ENCODE data around the gene CARD14.
"Not testable (repeated sequence)": the region's sequence is repeated elsewhere in the genome, so short reads cannot be mapped to it uniquely, and the experiment has no call there.

The CARD14 gene

GRCh38 chr17:80147035-80147822 is 22.6 kb upstream of the CARD14 start, which contains the start of gene EIF4A3:
Gene EIF4A3, minus strand, starts transcription at chr17:80147128. Its CDS starts 167 bp downstream, at chr17:80146961.
- peak within 1 kb of the TSS; percentile 88 to 89 for H3K9ac ChIP-seq (ENCODE audit: low read depth in 1 of 2, low read length in 2 of 2)
- H3K9me3 ChIP-seq (ENCODE audit: control insufficient read depth in 2 of 2, low read length in 2 of 2), result no peaks in the 10 kb centered on the region
- H3K4me3 ChIP-seq (ENCODE audit: low read length in 2 of 2), result peak within 1 kb of the TSS; percentile 88 to 91
- H3K27ac ChIP-seq (ENCODE audit: low read depth in 2 of 2, low read length in 2 of 2), result peak within 1 kb of the TSS; percentile 86 to 89
- peaks cover 11 to 12% of the 10 kb centered on the region in 2 donors for H3K36me3 ChIP-seq (ENCODE audit: control insufficient read depth in 2 of 2, insufficient read depth in 2 of 2, low read length in 2 of 2)
- no peaks in the 10 kb centered on the region for H3K27me3 ChIP-seq (ENCODE audit: control insufficient read depth in 2 of 2, insufficient read depth in 2 of 2, low read length in 2 of 2)
- H3K4me1 ChIP-seq (ENCODE audit: control insufficient read depth in 2 of 2, insufficient read depth in 2 of 2, low read length in 2 of 2), result peaks cover 14 to 18% of the 10 kb centered on the region in 2 donors

DNA sequence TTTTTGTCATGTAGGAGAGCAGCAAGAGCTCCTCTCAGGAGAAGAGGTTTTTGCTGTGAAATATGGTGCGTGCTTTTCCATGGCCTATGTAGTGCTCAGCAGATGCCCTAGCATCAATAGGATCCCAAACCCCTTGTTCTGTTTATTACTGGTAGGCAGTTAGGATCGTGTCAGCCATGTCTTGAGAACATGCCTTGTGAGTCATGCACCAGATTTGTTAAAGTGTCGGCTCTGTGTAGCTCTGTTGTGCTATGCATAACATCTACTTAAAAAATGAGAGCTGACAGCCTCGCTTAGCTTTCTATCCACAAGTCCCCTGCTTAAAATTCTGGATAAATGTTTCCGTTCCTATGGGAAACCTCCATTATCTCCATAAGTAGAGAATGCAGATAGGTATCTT is 18.5 kb upstream of the CARD14 start:
- H3K9me3 ChIP-seq (ENCODE audit: control insufficient read depth in 2 of 2, low read length in 2 of 2), result no peaks in the 10 kb centered on the region
- no peak overlapping the region for H3K9ac ChIP-seq (ENCODE audit: low read depth in 1 of 2, low read length in 2 of 2)
- H3K4me1 ChIP-seq (ENCODE audit: control insufficient read depth in 2 of 2, insufficient read depth in 2 of 2, low read length in 2 of 2), result peaks cover 5% of the 10 kb centered on the region in 2 donors
- no peaks in the 10 kb centered on the region for H3K36me3 ChIP-seq (ENCODE audit: control insufficient read depth in 2 of 2, insufficient read depth in 2 of 2, low read length in 2 of 2)
- H3K27me3 ChIP-seq (ENCODE audit: control insufficient read depth in 2 of 2, insufficient read depth in 2 of 2, low read length in 2 of 2), result no peaks in the 10 kb centered on the region
- H3K27ac ChIP-seq (ENCODE audit: low read depth in 2 of 2, low read length in 2 of 2), result no peak overlapping the region
- H3K4me3 ChIP-seq (ENCODE audit: low read length in 2 of 2), result no peak overlapping the region

GRCh38 chr17:80152081-80152702 is 17.6 kb upstream of the CARD14 start:
- H3K27ac ChIP-seq (ENCODE audit: low read depth in 2 of 2, low read length in 2 of 2), result no peak overlapping the region

GRCh38 chr17:80153004-80153403 is 16.8 kb upstream of the CARD14 start:
- no peak overlapping the region for H3K27ac ChIP-seq (ENCODE audit: low read depth in 2 of 2, low read length in 2 of 2)
- no peaks in the 10 kb centered on the region for H3K36me3 ChIP-seq (ENCODE audit: control insufficient read depth in 2 of 2, insufficient read depth in 2 of 2, low read length in 2 of 2)
- no peak overlapping the region for H3K4me3 ChIP-seq (ENCODE audit: low read length in 2 of 2)
- peaks cover 2 to 3% of the 10 kb centered on the region in 2 donors for H3K4me1 ChIP-seq (ENCODE audit: control insufficient read depth in 2 of 2, insufficient read depth in 2 of 2, low read length in 2 of 2)
- H3K9me3 ChIP-seq (ENCODE audit: control insufficient read depth in 2 of 2, low read length in 2 of 2), result no peaks in the 10 kb centered on the region
- no peaks in the 10 kb centered on the region for H3K27me3 ChIP-seq (ENCODE audit: control insufficient read depth in 2 of 2, insufficient read depth in 2 of 2, low read length in 2 of 2)
- H3K9ac ChIP-seq (ENCODE audit: low read depth in 1 of 2, low read length in 2 of 2), result no peak overlapping the region

More at GRCh38 chr17:80152081-80152702, 17.6 kb upstream of the CARD14 start:
- H3K9ac ChIP-seq (ENCODE audit: low read depth in 1 of 2, low read length in 2 of 2), result no peak overlapping the region
- no peaks in the 10 kb centered on the region for H3K27me3 ChIP-seq (ENCODE audit: control insufficient read depth in 2 of 2, insufficient read depth in 2 of 2, low read length in 2 of 2)
- H3K36me3 ChIP-seq (ENCODE audit: control insufficient read depth in 2 of 2, insufficient read depth in 2 of 2, low read length in 2 of 2), result no peaks in the 10 kb centered on the region
- H3K4me3 ChIP-seq (ENCODE audit: low read length in 2 of 2), result no peak overlapping the region
- no peaks in the 10 kb centered on the region for H3K9me3 ChIP-seq (ENCODE audit: control insufficient read depth in 2 of 2, low read length in 2 of 2)
- peaks cover 5% of the 10 kb centered on the region in 2 donors for H3K4me1 ChIP-seq (ENCODE audit: control insufficient read depth in 2 of 2, insufficient read depth in 2 of 2, low read length in 2 of 2)

DNA sequence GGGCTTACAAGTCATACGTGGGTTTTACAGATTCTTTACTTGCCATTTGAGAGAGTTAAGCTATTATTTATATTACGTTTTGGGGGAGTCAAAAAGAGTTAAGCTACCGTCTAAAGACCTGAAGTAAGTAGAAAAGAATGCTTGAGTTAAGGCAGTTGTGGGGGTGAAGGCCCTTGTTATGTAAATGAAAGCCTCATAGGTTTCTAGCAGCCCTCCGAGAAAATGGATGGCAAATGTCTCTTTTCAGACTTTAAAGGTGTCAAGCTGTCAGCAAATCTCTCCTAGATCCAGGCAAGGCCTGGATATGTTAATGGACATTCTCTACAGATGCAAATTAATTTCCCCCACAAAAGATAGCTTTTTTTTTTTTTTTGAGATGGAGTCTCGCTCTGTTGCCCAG is 15.7 kb upstream of the CARD14 start:
- Histone ChIP-seq H3K9me3 (ENCODE audit: control insufficient read depth in 2 of 2, low read length in 2 of 2) (no peaks in the 10 kb centered on the region), H3K27me3 (ENCODE audit: control insufficient read depth in 2 of 2, insufficient read depth in 2 of 2, low read length in 2 of 2) (no peaks in the 10 kb centered on the region), H3K27ac (ENCODE audit: low read depth in 2 of 2, low read length in 2 of 2) (no peak overlapping the region), H3K4me3 (ENCODE audit: low read length in 2 of 2) (no peak overlapping the region), H3K36me3 (ENCODE audit: control insufficient read depth in 2 of 2, insufficient read depth in 2 of 2, low read length in 2 of 2) (no peaks in the 10 kb centered on the region), H3K9ac (ENCODE audit: low read depth in 1 of 2, low read length in 2 of 2) (no peak overlapping the region), H3K4me1 (ENCODE audit: control insufficient read depth in 2 of 2, insufficient read depth in 2 of 2, low read length in 2 of 2) (no peaks in the 10 kb centered on the region)

- not testable (repeated sequence) for H3K27me3 ChIP-seq (ENCODE audit: control insufficient read depth in 2 of 2, insufficient read depth in 2 of 2, low read length in 2 of 2)
These were observed 14.2 kb upstream of the CARD14 start for GRCh38 chr17:80155600-80155999.

DNA sequence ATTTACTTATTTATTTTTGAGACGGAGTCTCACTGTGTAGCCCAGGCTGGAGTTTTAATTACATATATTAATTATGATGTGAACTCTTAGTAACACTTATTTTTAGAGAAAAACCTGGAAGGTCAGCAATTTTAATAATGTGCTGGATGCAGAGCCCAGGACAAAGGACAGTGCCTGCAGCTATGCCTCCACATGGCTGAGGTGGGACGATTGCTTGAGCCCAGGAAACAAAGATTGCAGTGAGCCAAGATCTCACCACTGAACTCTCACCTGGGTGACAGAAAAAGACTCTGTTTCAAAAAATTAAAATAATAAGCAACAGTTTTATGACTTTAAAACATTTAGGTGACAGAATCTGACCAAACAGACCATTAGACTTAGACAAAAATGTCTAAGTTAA is 11.0 kb upstream of the CARD14 start:
- H3K9me3 ChIP-seq (ENCODE audit: control insufficient read depth in 2 of 2, low read length in 2 of 2), result no peaks in the 10 kb centered on the region
- H3K27me3 ChIP-seq (ENCODE audit: control insufficient read depth in 2 of 2, insufficient read depth in 2 of 2, low read length in 2 of 2), result no peaks in the 10 kb centered on the region
- H3K36me3 ChIP-seq (ENCODE audit: control insufficient read depth in 2 of 2, insufficient read depth in 2 of 2, low read length in 2 of 2), result no peaks in the 10 kb centered on the region
- no peak overlapping the region for H3K4me3 ChIP-seq (ENCODE audit: low read length in 2 of 2)
- no peak overlapping the region for H3K27ac ChIP-seq (ENCODE audit: low read depth in 2 of 2, low read length in 2 of 2)
- H3K4me1 ChIP-seq (ENCODE audit: control insufficient read depth in 2 of 2, insufficient read depth in 2 of 2, low read length in 2 of 2), result no peaks in the 10 kb centered on the region
- H3K9ac ChIP-seq (ENCODE audit: low read depth in 1 of 2, low read length in 2 of 2), result no peak overlapping the region

More at GRCh38 chr17:80155600-80155999, 14.2 kb upstream of the CARD14 start:
- H3K4me3 ChIP-seq (ENCODE audit: low read length in 2 of 2); H3K36me3 ChIP-seq (ENCODE audit: control insufficient read depth in 2 of 2, insufficient read depth in 2 of 2, low read length in 2 of 2); H3K4me1 ChIP-seq (ENCODE audit: control insufficient read depth in 2 of 2, insufficient read depth in 2 of 2, low read length in 2 of 2); H3K9ac ChIP-seq (ENCODE audit: low read depth in 1 of 2, low read length in 2 of 2); H3K9me3 ChIP-seq (ENCODE audit: control insufficient read depth in 2 of 2, low read length in 2 of 2); H3K27ac ChIP-seq (ENCODE audit: low read depth in 2 of 2, low read length in 2 of 2): not testable (repeated sequence)

DNA sequence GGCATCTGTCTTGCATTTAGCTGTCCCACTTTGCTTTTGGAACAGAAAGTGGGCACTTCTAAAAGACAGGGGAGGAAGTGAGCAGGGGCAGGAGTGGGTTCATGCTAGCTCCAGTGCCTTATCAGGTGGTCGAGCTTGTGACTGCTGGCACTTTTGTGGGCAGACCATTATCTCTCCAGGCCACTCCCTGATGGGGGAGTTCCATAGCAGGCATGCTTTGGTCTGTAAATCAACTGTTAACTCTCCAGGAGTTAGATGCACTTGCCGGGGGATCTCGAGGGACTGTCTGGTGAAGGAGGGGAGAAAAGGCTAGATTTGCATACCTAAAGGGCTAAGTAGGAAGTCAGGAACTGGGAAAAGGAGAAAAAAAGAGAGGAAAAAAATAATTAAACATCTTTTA is 9.3 kb upstream of the CARD14 start:
- Histone ChIP-seq H3K4me1 (ENCODE audit: control insufficient read depth in 2 of 2, insufficient read depth in 2 of 2, low read length in 2 of 2) (no peaks in the 10 kb centered on the region), H3K4me3 (ENCODE audit: low read length in 2 of 2) (no peak overlapping the region), H3K9ac (ENCODE audit: low read depth in 1 of 2, low read length in 2 of 2) (no peak overlapping the region), H3K27ac (ENCODE audit: low read depth in 2 of 2, low read length in 2 of 2) (no peak overlapping the region), H3K27me3 (ENCODE audit: control insufficient read depth in 2 of 2, insufficient read depth in 2 of 2, low read length in 2 of 2) (no peaks in the 10 kb centered on the region), H3K9me3 (ENCODE audit: control insufficient read depth in 2 of 2, low read length in 2 of 2) (no peaks in the 10 kb centered on the region), H3K36me3 (ENCODE audit: control insufficient read depth in 2 of 2, insufficient read depth in 2 of 2, low read length in 2 of 2) (no peaks in the 10 kb centered on the region)

- Histone ChIP-seq H3K27me3 (ENCODE audit: control insufficient read depth in 2 of 2, insufficient read depth in 2 of 2, low read length in 2 of 2) (no peaks in the 10 kb centered on the region), H3K9me3 (ENCODE audit: control insufficient read depth in 2 of 2, low read length in 2 of 2) (no peaks in the 10 kb centered on the region), H3K4me1 (ENCODE audit: control insufficient read depth in 2 of 2, insufficient read depth in 2 of 2, low read length in 2 of 2) (no peaks in the 10 kb centered on the region), H3K27ac (ENCODE audit: low read depth in 2 of 2, low read length in 2 of 2) (no peak overlapping the region), H3K4me3 (ENCODE audit: low read length in 2 of 2) (no peak overlapping the region), H3K36me3 (ENCODE audit: control insufficient read depth in 2 of 2, insufficient read depth in 2 of 2, low read length in 2 of 2) (no peaks in the 10 kb centered on the region), H3K9ac (ENCODE audit: low read depth in 1 of 2, low read length in 2 of 2) (no peak overlapping the region)
These were observed 6.5 kb upstream of the CARD14 start for GRCh38 chr17:80163336-80163735.

DNA sequence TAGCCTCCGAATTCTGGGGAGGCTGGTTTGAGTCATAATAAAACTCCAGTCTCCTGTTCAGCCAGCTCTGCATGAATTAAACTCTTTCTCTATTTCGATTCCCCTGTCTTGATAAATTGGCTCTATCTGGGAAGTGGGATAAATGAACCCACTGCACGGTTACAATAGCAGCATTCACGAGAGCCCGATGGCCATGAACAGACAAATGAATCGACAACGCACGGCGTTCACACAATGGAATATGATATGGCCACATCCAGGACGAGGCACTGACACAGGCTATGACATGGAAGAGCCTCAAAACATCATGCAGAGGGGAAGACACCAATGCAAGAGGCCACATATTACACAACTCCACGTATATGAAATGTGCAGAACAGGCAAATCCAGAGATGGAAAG is 5.6 kb upstream of the CARD14 start:
- no peaks in the 10 kb centered on the region for H3K36me3 ChIP-seq (ENCODE audit: control insufficient read depth in 2 of 2, insufficient read depth in 2 of 2, low read length in 2 of 2)
- no peaks in the 10 kb centered on the region for H3K27me3 ChIP-seq (ENCODE audit: control insufficient read depth in 2 of 2, insufficient read depth in 2 of 2, low read length in 2 of 2)
- H3K4me1 ChIP-seq (ENCODE audit: control insufficient read depth in 2 of 2, insufficient read depth in 2 of 2, low read length in 2 of 2), result no peaks in the 10 kb centered on the region
- H3K27ac ChIP-seq (ENCODE audit: low read depth in 2 of 2, low read length in 2 of 2), result no peak overlapping the region
- no peaks in the 10 kb centered on the region for H3K9me3 ChIP-seq (ENCODE audit: control insufficient read depth in 2 of 2, low read length in 2 of 2)
- H3K4me3 ChIP-seq (ENCODE audit: low read length in 2 of 2), result no peak overlapping the region
- no peak overlapping the region for H3K9ac ChIP-seq (ENCODE audit: low read depth in 1 of 2, low read length in 2 of 2)
